WI38 (cell line): ENCODE data around the gene FBXO40.
"Not testable (repeated sequence)": the region's sequence is repeated elsewhere in the genome, so short reads cannot be mapped to it uniquely, and the experiment has no call there.

Experiments
- H3K4me3 ChIP-seq: 2 replicates; pipeline ENCODE4 v1.5.1; 2011; ENCODE audit warnings: low read depth, mild to moderate bottlenecking, control low read depth, low read length
- CTCF ChIP-seq: IDR thresholded peaks from 2 replicates; pipeline ENCODE4 v1.5.1; 2012; ENCODE audit warnings: low read depth, mild to moderate bottlenecking, control low read depth, low read length

FBXO40 gene

GRCh38 chr3:121562148-121562547 is 31.0 kb upstream of the FBXO40 start:
- no peak for TF ChIP-seq CTCF
- H3K4me3 ChIP-seq: no peak overlapping the region

DNA sequence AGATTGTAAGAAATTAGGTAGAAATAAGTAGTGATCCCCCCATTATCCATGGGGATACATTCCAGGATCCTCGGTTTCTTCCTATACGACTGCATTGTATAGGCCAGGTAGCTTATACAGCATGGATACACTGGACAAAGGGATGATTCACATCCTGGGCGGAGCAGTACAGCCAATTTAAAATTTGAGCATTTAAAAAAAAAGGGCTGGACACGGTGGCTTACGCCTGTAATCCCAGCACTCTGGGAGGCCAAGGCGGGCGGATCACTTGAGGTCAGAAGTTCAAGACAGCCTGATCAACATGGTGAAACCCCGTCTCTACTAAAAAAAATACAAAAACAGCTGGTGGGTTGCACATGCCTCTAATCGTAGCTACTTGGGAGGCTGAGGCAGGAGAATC is 26.4 kb upstream of the FBXO40 start:
- no peak for TF ChIP-seq CTCF
- no peak overlapping the region for H3K4me3 ChIP-seq

DNA sequence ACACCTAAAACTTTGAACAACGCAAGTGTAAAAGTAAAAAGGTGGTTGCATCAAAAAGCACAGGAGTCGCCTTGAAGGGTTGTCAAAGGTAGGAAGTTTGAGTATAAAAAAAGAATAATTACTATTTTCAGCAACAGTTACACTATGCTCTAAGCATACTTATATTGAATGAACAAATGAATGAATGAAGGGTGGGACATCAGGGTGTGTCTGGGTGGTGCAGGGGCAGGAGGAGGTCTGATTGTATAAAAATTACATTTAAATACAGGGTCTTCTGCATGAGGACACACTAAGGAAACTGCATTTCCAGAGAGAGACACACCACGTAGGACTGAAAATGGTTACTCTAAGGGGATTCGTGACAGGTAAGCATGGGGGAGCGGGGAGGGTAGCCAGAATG is 25.5 kb upstream of the FBXO40 start, which contains the start of gene ARGFX:
Gene ARGFX, plus strand, starts transcription at position 301 of the 400 bp plus-strand sequence. CDS start 2,765 bp downstream, outside the sequence.
- H3K4me3 ChIP-seq: no peak within 1 kb of the TSS
- no peak for TF ChIP-seq CTCF

GRCh38 chr3:121574449-121574848 is 18.7 kb upstream of the FBXO40 start:
- TF ChIP-seq CTCF: no peak
- no peak overlapping the region for H3K4me3 ChIP-seq

GRCh38 chr3:121581691-121582090 is 11.5 kb upstream of the FBXO40 start:
- H3K4me3 ChIP-seq: no peak overlapping the region
- no peak for TF ChIP-seq CTCF

DNA sequence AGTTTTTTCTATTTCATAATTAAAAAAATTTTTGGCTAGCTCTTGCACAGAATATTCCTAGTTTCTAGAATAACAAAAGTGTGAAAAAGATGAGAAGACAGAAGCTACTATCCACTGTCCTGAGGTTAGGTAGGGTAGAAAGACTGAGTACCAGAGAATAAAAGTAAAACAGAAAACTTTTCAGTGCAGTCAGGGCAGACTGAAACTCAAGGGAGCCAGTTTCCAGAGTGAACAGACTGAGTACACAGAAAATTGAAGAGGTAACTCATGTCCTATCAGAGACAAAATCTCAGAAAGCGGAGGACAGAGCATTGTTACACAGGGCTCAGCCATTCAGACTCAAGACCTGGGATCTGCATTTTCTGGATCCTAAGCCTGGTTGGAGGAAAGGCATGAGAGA is 8.8 kb upstream of the FBXO40 start:
- no peak overlapping the region for H3K4me3 ChIP-seq
- no peak for TF ChIP-seq CTCF

DNA sequence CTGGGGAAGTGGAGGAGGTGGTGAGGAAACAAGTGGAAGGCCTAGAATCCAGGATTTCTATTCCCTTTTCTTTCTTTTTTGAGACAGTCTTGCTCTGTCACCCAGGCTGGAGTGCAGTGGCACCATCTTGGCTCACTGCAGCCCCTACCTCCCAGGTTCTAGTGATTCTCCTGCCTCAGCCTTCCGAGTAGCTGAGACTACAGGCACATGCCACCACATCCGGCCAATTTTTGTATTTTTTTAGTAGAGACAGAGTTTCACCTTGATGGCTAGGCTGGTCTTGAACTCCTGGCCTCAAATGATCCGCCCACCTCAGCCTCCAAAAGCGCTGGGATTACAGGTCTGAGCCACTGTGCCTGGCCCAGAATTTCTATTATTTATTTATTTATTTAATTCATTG is 627 bp downstream of the FBXO40 start:
- not testable (repeated sequence) for H3K4me3 ChIP-seq

- TF ChIP-seq CTCF: no peak
- H3K4me3 ChIP-seq: no peak overlapping the region
These were observed 1.7 kb downstream of the FBXO40 start for GRCh38 chr3:121594850-121595249.
